Chondrocyte (in vitro differentiated cells): ENCODE measurements around the gene PNPLA2. TPM values are rescaled to one million over a fixed set of nuclear protein-coding genes. Genes with fewer than 3 reads are reported as not detected.

ENCODE experiments used
- DNase-seq: peaks from one replicate; pipeline ENCODE4 v3.0.0; 2021; ENCODE audit warnings: mixed read lengths, low spot score
- H3K27ac Mint-ChIP-seq: one replicate; pipeline ENCODE4 v1.8.0; 2021; ENCODE audit warnings: mild to moderate bottlenecking, moderate library complexity, mixed read lengths; ENCODE audit not compliant: unreplicated experiment
- H3K27me3 Mint-ChIP-seq: 2 replicates; pipeline ENCODE4 v1.8.0; 2021; ENCODE audit warnings: low read depth, mixed read lengths
- H3K36me3 Mint-ChIP-seq: 2 replicates; pipeline ENCODE4 v1.8.0; 2021; ENCODE audit warnings: low read depth, mixed read lengths
- H3K4me1 Mint-ChIP-seq: 2 replicates; pipeline ENCODE4 v1.8.0; 2021; ENCODE audit warnings: low read depth, mild to moderate bottlenecking, mixed read lengths
- H3K4me3 Mint-ChIP-seq: one replicate; pipeline ENCODE4 v1.8.0; 2021; ENCODE audit warnings: mild to moderate bottlenecking, moderate library complexity, mixed read lengths; ENCODE audit not compliant: unreplicated experiment
- H3K9me3 Mint-ChIP-seq: 2 replicates; pipeline ENCODE4 v1.8.0; 2021; ENCODE audit warnings: low read depth, mixed read lengths
- total RNA-seq: library from RNA; stranded (reverse); gene quantifications from 3 replicates; pipeline ENCODE4 v1.2.1, GENCODE V29; 2021
- TF ChIP-seq, protein P1 (sequence below): fragments of 200-600 bp; sonication (generic); IDR thresholded peaks from 2 replicates; pipeline ENCODE4 v1.5.0; 2021; ENCODE audit warnings: antibody characterized with exemption, mild to moderate bottlenecking, moderate library complexity

PNPLA2 gene
- total RNA-seq, 1 donor from 2014 or later = 56.0 TPM

DNA sequence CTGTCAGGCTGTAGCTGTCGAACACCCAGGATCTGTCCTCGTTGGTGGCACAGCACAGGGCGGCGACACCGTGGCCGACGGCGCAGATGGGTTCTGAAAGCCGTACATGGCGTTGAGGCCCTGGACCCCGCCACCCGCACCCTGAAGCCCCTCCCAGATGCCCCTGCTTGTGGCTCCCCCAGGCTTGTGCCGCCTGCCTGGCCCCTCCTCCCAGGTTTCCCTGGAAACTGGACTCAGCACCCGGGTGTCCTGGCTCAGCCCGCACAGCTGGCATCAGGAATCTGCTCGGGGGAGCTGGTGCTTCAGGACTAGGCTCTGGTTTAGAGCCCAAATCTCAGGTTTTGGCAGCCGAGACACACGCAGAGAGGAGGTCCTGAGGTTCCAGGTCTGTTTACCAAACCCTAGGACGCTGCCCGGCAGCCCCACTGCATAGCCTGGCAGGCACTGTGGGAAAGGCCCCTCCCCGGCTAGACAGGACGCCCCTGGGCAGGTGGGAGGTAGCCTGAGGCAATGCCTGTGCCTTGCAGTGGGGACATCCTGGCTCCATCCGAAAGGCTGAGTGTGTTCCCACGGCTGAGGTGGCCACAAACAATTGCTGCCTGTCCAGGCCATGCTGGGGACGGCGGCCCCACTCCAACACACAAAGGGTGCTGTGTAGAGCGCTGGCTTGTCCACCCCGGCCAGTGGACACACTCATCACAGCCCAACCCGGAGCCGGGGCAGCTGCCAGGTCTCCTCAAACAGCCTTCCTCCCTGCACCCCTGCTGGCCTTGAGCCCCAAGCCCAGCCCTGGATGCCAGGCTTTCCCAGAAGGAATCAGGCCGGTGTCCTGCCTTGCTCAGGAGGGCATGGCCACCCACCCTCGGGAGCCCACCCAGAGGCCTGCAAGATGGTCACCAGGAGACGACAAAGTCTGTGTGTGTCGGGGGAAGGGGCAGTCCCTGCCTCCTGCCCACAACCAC is 46.0 kb upstream of the PNPLA2 start:
- peaks cover 18% of the 10 kb centered on the region for H3K4me1 Mint-ChIP-seq
- no peaks in the 10 kb centered on the region for H3K27me3 Mint-ChIP-seq
- H3K36me3 Mint-ChIP-seq = no peaks in the 10 kb centered on the region
- no peak overlapping the region for H3K27ac Mint-ChIP-seq
- peak; percentile 89 for DNase-seq
- no peak overlapping the region for H3K4me3 Mint-ChIP-seq
- no peaks in the 10 kb centered on the region for H3K9me3 Mint-ChIP-seq
- TF ChIP-seq, protein P1, sequence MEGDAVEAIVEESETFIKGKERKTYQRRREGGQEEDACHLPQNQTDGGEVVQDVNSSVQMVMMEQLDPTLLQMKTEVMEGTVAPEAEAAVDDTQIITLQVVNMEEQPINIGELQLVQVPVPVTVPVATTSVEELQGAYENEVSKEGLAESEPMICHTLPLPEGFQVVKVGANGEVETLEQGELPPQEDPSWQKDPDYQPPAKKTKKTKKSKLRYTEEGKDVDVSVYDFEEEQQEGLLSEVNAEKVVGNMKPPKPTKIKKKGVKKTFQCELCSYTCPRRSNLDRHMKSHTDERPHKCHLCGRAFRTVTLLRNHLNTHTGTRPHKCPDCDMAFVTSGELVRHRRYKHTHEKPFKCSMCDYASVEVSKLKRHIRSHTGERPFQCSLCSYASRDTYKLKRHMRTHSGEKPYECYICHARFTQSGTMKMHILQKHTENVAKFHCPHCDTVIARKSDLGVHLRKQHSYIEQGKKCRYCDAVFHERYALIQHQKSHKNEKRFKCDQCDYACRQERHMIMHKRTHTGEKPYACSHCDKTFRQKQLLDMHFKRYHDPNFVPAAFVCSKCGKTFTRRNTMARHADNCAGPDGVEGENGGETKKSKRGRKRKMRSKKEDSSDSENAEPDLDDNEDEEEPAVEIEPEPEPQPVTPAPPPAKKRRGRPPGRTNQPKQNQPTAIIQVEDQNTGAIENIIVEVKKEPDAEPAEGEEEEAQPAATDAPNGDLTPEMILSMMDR = no peak

DNA sequence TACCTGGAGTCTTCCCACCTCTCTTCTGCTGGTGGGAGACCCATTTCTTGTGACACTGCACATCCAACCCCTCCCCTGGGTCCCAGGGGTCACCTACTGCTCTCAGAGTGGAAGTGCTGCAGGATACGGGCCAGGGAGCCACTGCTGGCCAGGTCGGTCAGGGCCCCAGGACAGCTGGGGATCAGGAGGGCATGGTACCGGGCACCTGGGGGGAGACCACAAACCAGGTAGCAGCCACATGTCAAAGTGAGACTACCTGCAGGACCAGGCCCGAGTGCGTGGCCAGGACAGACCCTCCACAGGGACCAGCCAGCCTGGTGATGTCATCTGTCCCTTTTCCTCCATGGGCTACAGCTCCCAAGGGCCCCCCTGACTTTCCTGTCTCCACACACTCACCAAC is 45.3 kb upstream of the PNPLA2 start:
- Mint-ChIP-seq H3K4me1 (peaks cover 21% of the 10 kb centered on the region), H3K36me3 (no peaks in the 10 kb centered on the region), H3K9me3 (no peaks in the 10 kb centered on the region), H3K4me3 (no peak overlapping the region), H3K27me3 (no peaks in the 10 kb centered on the region), H3K27ac (peak overlapping the region; percentile 51)
- TF ChIP-seq, protein P1 = no peak
- DNase-seq = no peak

DNA sequence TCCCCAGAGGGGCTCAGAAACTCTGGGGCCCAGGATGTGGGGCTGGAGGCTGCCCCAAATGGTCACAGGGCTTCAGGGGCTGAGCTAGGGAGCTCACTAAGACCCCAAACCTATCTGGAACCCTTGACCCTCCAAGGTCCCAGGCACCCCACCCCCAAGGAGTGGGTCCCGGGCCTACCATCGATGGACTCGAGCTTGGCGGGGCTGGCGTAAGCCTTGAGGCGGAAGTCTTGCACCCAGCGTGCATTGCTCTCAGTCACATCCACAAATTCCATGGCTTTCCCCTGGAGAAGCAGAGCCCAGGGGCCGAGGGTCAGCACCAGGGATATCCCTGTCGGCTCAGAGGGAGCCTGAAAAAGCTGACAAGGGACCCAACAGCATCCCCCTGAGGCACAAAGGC is 44.9 kb upstream of the PNPLA2 start:
- peak; percentile 86 for DNase-seq
- Mint-ChIP-seq H3K27me3 (no peaks in the 10 kb centered on the region), H3K9me3 (no peaks in the 10 kb centered on the region), H3K4me3 (no peak overlapping the region), H3K27ac (no peak overlapping the region), H3K4me1 (peaks cover 21% of the 10 kb centered on the region), H3K36me3 (no peaks in the 10 kb centered on the region)
- TF ChIP-seq, protein P1 = no peak

- peak overlapping the region; percentile 49 for H3K27ac Mint-ChIP-seq
- H3K36me3 Mint-ChIP-seq = no peaks in the 10 kb centered on the region
- peak overlapping the region; percentile 83 for H3K4me3 Mint-ChIP-seq
- peaks cover 28% of the 10 kb centered on the region for H3K4me1 Mint-ChIP-seq
- H3K27me3 Mint-ChIP-seq = no peaks in the 10 kb centered on the region
- H3K9me3 Mint-ChIP-seq = no peaks in the 10 kb centered on the region
- TF ChIP-seq, protein P1 = no peak
- peak; percentile 79 for DNase-seq
Measured at GRCh38 chr11:774873-775592, 43.7 kb upstream of the PNPLA2 start.

GRCh38 chr11:776263-776560 is 42.5 kb upstream of the PNPLA2 start:
- no peaks in the 10 kb centered on the region for H3K27me3 Mint-ChIP-seq
- no peaks in the 10 kb centered on the region for H3K9me3 Mint-ChIP-seq
- no peaks in the 10 kb centered on the region for H3K36me3 Mint-ChIP-seq
- peak overlapping the region; percentile 89 for H3K27ac Mint-ChIP-seq
- peak; percentile 72 for DNase-seq
- peaks cover 34% of the 10 kb centered on the region for H3K4me1 Mint-ChIP-seq
- peak overlapping the region; percentile 83 for H3K4me3 Mint-ChIP-seq
- TF ChIP-seq, protein P1 = no peak
